KBM-7 (cell line): ENCODE results near the gene CNBP.
"Not testable (repeated sequence)": the region's sequence is repeated elsewhere in the genome, so short reads cannot be mapped to it uniquely, and the experiment has no call there.

Experiments
- DNase-seq: peaks from one replicate; pipeline ENCODE4 v3.0.0-alpha.2; 2015
- in situ Hi-C: fragments of 300-500 bp; cut with MboI; formaldehyde crosslinking; loops from 2 replicates; pipeline ENCODE4 v1.14.3; 2020; ENCODE audit warnings: low sequenced_read_pairs, low pct_unique_long_range_greater_than_20kb, mixed read lengths

CNBP gene

GRCh38 chr3:129189793-129190192 is 6.1 kb upstream of the CNBP start:
- in situ Hi-C loops, DNase-seq: not testable (repeated sequence)

DNA sequence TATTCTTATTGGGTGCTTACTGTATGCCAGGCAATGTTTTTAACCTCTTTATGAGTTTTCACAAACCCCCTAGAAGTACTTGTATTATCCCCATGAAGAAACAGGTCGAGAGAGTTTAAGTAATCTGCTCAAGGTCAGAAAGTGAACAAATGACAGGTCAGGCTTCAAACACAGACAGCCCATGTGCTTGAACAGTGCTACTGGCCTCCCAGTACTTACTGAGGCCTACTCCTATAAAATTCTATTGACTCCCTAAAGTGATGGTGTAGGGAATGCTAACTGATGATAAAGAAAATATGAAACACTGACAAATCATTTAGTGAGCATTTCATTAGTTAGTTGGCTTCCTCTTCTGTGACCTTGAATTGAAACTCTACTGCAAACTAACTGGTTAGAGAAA is 4.2 kb upstream of the CNBP start:
- in situ Hi-C loops, result no loop called here
- no peak for DNase-seq

- DNase-seq, result no peak
- in situ Hi-C loops, result no loop called here
These were observed 2.1 kb upstream of the CNBP start for GRCh38 chr3:129185783-129186182.

- in situ Hi-C loops, DNase-seq: not testable (repeated sequence)
These were observed 1.3 kb upstream of the CNBP start for GRCh38 chr3:129184784-129185542.

DNA sequence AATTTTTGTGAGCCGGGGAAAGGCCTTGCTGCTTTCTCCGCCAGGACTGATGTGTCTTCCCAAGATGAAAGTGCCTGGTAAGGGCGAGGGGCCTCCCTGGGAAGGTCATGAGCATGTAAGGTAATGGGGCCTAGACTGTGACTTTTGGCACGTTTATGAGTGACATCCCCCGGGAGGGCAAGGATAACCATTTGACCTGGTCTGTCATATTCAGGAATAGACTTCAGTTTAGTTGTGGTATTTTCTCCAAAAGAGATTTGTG is 631 bp upstream of the CNBP start:
- in situ Hi-C loops, result no loop called here
- no peak for DNase-seq

- peak; percentile 67 for DNase-seq
- in situ Hi-C loops, result no loop called here
These were observed 1.1 kb downstream of the CNBP start for GRCh38 chr3:129182390-129183185.

GRCh38 chr3:129181819-129182218 is 1.9 kb downstream of the CNBP start:
- DNase-seq, result no peak

GRCh38 chr3:129180461-129180860 is 3.2 kb downstream of the CNBP start:
- in situ Hi-C loops, result no loop called here

More at GRCh38 chr3:129181819-129182218, 1.9 kb downstream of the CNBP start:
- in situ Hi-C loops, result no loop called here

DNA sequence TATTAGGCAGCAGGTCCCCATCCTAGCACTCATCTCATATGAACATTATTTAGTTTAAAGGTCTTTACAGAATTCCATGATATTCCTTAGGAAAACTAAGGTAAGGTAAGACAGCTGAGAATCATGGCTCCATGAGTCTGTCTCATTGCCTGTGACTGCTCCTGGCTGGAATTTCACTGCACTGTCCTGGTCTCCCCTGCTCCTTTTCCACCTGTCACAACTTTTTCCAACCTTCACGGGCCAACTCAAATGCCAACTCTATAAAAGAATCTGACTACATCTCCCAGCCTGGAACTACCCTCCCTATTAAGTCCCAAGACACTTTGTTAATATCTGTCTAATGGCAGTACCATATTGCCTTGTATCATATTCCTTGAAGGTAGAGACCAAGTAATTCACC is 7.6 kb downstream of the CNBP start:
- in situ Hi-C loops, result no loop called here

More at GRCh38 chr3:129180461-129180860, 3.2 kb downstream of the CNBP start:
- no peak for DNase-seq

GRCh38 chr3:129173725-129174124 is 10.0 kb downstream of the CNBP start:
- no peak for DNase-seq
- in situ Hi-C loops, result no loop called here

More for the DNA sequence above, 7.6 kb downstream of the CNBP start:
- DNase-seq, result no peak

GRCh38 chr3:129173206-129173605 is 10.5 kb downstream of the CNBP start:
- in situ Hi-C loops, result no loop called here
- no peak for DNase-seq

DNA sequence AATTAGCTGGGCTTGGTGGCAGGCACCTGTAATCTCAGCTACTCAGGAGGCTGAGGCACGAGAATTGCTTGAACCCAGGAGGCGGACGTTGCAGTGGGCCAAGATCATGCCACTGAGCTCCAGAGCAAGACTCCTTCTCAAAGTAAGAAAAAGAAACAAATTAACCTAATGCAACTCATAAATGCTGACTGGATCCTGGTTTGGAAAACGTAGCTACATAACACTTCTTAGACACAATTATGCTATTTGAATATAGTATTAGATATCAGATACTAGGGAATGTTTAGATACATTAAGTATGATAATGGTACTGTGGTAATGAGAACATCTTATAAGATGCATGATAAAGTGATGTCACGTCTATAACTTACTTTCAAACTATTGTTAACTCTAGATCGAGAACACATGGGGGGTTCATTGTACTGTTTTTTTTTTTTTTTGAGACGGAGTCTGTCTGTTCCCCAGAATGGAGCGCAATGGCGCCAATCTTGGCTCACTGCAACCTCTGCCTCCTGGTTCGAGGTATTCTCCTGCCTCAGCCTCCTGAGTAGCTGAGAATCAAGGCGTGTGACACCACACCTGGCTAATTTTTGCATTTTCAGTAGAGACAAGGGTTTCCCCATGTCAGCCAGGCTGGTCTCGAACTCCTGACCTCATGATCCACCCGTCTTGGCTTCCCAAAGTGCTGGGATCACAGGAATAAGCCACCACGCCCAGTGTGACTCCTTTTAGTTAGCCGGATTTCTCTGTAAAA is 16.9 kb downstream of the CNBP start:
- DNase-seq, result no peak
- in situ Hi-C loops, result no loop called here

GRCh38 chr3:129165594-129165993 is 18.1 kb downstream of the CNBP start:
- DNase-seq, in situ Hi-C loops: not testable (repeated sequence)

DNA sequence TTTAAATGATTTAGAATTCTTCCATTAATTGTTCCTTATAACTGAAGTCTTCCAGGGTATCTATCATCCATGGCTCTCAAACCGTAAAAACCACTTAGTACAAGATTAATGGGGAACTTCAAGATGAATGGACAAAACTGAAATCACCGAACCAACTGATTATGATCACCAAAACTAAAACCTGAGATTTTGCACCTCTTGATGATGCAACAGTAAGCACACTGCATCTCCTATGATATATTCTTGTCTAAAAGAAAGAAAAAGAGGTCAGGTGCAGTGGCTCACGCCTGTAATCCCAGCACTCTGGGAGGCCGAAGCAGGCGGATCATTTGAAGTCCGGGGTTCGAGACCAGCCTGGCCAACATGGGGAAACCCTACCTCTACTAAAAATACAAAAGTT is 19.2 kb downstream of the CNBP start:
- DNase-seq, result no peak
- in situ Hi-C loops, result no loop called here

- DNase-seq, result peak; percentile 47
- in situ Hi-C loops, result no loop called here
These were observed 20.7 kb downstream of the CNBP start for GRCh38 chr3:129162729-129163579.

DNA sequence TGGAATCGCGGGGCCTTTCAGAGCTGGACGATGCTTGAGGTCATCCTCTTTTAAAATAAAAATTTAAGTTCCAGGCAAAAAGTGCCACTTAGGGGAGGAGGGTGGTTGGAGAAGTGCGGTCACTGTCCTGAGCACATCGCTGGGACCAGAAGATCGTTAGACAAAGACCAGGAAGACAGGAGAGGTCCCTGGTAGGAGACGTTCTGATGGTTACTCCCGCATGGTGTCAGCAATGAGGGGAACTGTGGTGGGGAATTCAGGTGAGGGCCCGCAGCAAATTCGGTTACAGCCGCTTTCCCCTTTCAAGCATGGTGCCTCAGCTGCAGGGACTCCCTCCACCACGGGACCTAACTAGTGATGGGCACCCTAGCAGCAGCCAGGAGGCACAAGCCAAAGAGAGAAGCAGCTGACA is 21.8 kb downstream of the CNBP start:
- no peak for DNase-seq
- in situ Hi-C loops, result no loop called here

DNA sequence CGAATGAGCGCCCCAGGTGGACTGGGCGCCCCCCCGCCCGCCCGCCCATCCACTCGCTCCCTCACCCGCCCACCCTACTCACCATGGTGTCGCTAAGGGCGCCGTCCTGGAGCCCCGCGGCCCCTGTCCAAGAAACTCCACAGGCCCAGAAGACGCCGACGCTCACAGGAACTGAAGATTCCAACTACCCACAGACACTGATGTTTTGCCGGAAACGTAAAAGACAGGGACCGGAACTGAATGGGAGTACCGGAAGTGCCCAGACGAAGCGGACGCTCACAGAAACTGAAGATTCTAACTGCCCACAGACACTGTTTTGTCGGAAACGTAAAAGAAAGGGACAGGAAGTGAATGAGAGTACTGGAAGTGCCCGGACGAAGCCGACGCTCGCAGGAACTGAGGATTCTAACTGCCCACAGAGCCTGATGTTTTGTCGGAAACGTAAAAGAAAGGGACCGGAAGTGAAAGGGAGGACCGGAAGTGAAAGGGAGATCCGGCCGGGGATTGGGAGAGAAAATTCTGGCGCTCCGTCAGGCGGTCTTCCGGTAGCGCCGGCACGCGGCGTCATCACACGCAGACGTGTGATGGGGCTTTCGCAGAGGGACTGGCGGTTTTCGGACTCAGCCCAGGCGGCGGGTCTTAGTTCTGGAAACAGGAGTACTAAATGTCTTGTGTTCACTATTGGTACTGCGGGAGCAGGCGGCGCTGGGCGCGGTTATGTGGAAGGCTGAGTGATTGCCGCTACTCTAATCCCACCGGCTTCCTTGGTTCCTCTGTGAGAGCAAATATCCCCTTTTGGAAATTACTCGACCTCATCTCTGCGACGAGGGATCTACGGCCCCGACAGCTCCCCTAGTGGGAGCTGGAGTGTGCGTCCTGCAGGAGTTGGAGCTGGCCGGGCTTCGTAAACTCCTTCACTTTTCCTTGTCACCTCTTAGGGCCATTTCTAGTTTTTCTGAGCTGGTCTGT is 22.5 kb downstream of the CNBP start, which contains the start of gene ISY1:
TSS of gene ISY1 (minus strand) at position 173 of the 969 bp plus-strand sequence. CDS start at position 85, 88 bp downstream.
- in situ Hi-C loops, result no loop called here
- peak; percentile 98 for DNase-seq

- in situ Hi-C loops, result no loop called here
- no peak for DNase-seq
These were observed 38.9 kb downstream of the CNBP start for GRCh38 chr3:129144786-129145185.
